GM12878 (cell line): Measurements from ENCODE around the gene NR3C1. TPM values are rescaled to one million over a fixed set of nuclear protein-coding genes. Genes with fewer than 3 reads are reported as not detected.
A peak's percentile ranks its signal among the peaks of the same experiment; 100 is the strongest.

ENCODE experiments used
- ATF7 ChIP-seq: fragments of 450-650 bp; IDR thresholded peaks from 2 replicates; pipeline ENCODE4 v1.6.1; 2016; ENCODE audit warnings: low read depth, mild to moderate bottlenecking
- BACH1 ChIP-seq: fragments of 450-650 bp; IDR thresholded peaks from 2 replicates; pipeline ENCODE4 v1.6.1; 2017; ENCODE audit warnings: mild to moderate bottlenecking, borderline replicate concordance
- BMI1 ChIP-seq: fragments of 450-650 bp; IDR thresholded peaks from 2 replicates; pipeline ENCODE4 v1.6.1; 2016; ENCODE audit warnings: mild to moderate bottlenecking, moderate library complexity, borderline replicate concordance
- CHD2 ChIP-seq: IDR thresholded peaks from 2 replicates; pipeline ENCODE4 v1.6.1; 2011; ENCODE audit warnings: low read depth, low read length, improper control_type of control experiment, borderline replicate concordance
- CUX1 ChIP-seq: IDR thresholded peaks from 2 replicates; pipeline ENCODE4 v1.6.1; 2012; ENCODE audit warnings: improper control_type of control experiment, low read depth, low read length; ENCODE audit not compliant: insufficient replicate concordance
- EGR1 ChIP-seq, 2 experiments: IDR thresholded peaks; 1 replicate in 1 of 2; 2 replicates in 1 of 2; pipeline ENCODE4 v1.6.1; 2011 to 2012; ENCODE audit warnings: low read depth in 2 of 2, low read length in 2 of 2, borderline replicate concordance in 1 of 2, mild to moderate bottlenecking in 1 of 2, moderate library complexity in 1 of 2
- HDGF ChIP-seq: fragments of 450-650 bp; IDR thresholded peaks from 2 replicates; pipeline ENCODE4 v1.6.1; 2016; ENCODE audit warnings: antibody characterized with exemption
- NFIC ChIP-seq: IDR thresholded peaks from 2 replicates; pipeline ENCODE4 v1.6.1; 2012; ENCODE audit warnings: low read depth, mild to moderate bottlenecking, inconsistent platforms, low read length, moderate library complexity
- PAX5 ChIP-seq: IDR thresholded peaks from 2 replicates; pipeline ENCODE4 v1.6.1; 2011; ENCODE audit warnings: low read depth, low read length, borderline replicate concordance
- PBX3 ChIP-seq: IDR thresholded peaks from 2 replicates; pipeline ENCODE4 v1.6.1; 2011; ENCODE audit warnings: mild to moderate bottlenecking, low read depth, low read length, moderate library complexity; ENCODE audit not compliant: insufficient replicate concordance
- SREBF1 ChIP-seq: IDR thresholded peaks from 2 replicates; pipeline ENCODE4 v1.6.1; 2012; ENCODE audit warnings: mild to moderate bottlenecking, low read length
- STAT3 ChIP-seq: IDR thresholded peaks from 2 replicates; pipeline ENCODE4 v1.6.1; 2011; ENCODE audit warnings: low read depth, low read length, improper control_type of control experiment
- TBL1XR1 ChIP-seq: IDR thresholded peaks from 2 replicates; pipeline ENCODE4 v1.6.1; 2012; ENCODE audit warnings: low read depth, low read length, improper control_type of control experiment
- WRNIP1 ChIP-seq: IDR thresholded peaks from 2 replicates; pipeline ENCODE4 v1.6.1; 2011; ENCODE audit warnings: low read depth, low read length, improper control_type of control experiment, borderline replicate concordance
- ZNF24 ChIP-seq: fragments of 450-650 bp; IDR thresholded peaks from 2 replicates; pipeline ENCODE4 v1.6.1; 2017; ENCODE audit warnings: antibody characterized with exemption, mild to moderate bottlenecking
- ZZZ3 ChIP-seq: IDR thresholded peaks from 2 replicates; pipeline ENCODE4 v1.6.1; 2011; ENCODE audit warnings: low read depth; ENCODE audit not compliant: control insufficient read depth, insufficient read length
- polyA plus RNA-seq, 11 experiments: library from polyadenylated mRNA; depleted of rRNA in 4 of 11; unstranded in 6 of 11; stranded (reverse) in 5 of 11; fragments of >200 nt; fragmentation: Nextera tagmentation in 4 of 11; fragmentation: Illumina TruSeq in 1 of 11; extraction: Ambion mirVana in 4 of 11; extraction: Trizol in 1 of 11; gene quantifications; 1 replicate in 1 of 11; 2 replicates in 10 of 11; pipeline versions ENCODE4 v1.2.1 to v1.2.3, GENCODE V29; 2011 to 2016; ENCODE audit warnings: inconsistent platforms in 2 of 11, missing spikeins in 2 of 11, low read depth in 1 of 11
- total RNA-seq, 4 experiments: library from RNA; depleted of rRNA in 3 of 4; stranded (reverse); fragments of >200 nt in 3 of 4; fragmentation: Illumina TruSeq in 1 of 4; extraction: Trizol in 1 of 4; gene quantifications; 2 replicates each; pipeline versions ENCODE4 v1.2.1 to v1.2.3, GENCODE V29; 2013 to 2021
- TF ChIP-seq, protein P1 (sequence below): fragments of 150-350 bp; IDR thresholded peaks from 2 replicates; pipeline ENCODE4 v1.6.1; 2016; ENCODE audit warnings: low read depth, low read length
- TF ChIP-seq, protein P2 (sequence below): fragments of 450-650 bp; IDR thresholded peaks from 2 replicates; pipeline ENCODE4 v1.6.1; 2014; ENCODE audit warnings: mild to moderate bottlenecking

Gene NR3C1
- total and polyA plus RNA-seq, 10 of the 15 experiments (the other 5 are each of a cell fraction or from before 2014, with no cell fraction given), result 49.7 to 141 (median 109) TPM

GRCh38 chr5:143434261-143435209 is 31.0 kb upstream of the NR3C1 start (continued):
- TF ChIP-seq CUX1, result no peak
- TF ChIP-seq STAT3, result no peak; the same call in 1 of the 2 replicates
- no peak for TF ChIP-seq CHD2
- no peak for TF ChIP-seq TBL1XR1
- TF ChIP-seq NFIC, result no peak
- no peak for TF ChIP-seq BMI1
- TF ChIP-seq HDGF, result no peak
- TF ChIP-seq ZNF24, result peak; percentile 47
- no peak for TF ChIP-seq BACH1
- TF ChIP-seq, protein P1, sequence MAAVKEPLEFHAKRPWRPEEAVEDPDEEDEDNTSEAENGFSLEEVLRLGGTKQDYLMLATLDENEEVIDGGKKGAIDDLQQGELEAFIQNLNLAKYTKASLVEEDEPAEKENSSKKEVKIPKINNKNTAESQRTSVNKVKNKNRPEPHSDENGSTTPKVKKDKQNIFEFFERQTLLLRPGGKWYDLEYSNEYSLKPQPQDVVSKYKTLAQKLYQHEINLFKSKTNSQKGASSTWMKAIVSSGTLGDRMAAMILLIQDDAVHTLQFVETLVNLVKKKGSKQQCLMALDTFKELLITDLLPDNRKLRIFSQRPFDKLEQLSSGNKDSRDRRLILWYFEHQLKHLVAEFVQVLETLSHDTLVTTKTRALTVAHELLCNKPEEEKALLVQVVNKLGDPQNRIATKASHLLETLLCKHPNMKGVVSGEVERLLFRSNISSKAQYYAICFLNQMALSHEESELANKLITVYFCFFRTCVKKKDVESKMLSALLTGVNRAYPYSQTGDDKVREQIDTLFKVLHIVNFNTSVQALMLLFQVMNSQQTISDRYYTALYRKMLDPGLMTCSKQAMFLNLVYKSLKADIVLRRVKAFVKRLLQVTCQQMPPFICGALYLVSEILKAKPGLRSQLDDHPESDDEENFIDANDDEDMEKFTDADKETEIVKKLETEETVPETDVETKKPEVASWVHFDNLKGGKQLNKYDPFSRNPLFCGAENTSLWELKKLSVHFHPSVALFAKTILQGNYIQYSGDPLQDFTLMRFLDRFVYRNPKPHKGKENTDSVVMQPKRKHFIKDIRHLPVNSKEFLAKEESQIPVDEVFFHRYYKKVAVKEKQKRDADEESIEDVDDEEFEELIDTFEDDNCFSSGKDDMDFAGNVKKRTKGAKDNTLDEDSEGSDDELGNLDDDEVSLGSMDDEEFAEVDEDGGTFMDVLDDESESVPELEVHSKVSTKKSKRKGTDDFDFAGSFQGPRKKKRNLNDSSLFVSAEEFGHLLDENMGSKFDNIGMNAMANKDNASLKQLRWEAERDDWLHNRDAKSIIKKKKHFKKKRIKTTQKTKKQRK, result no peak
- no peak for TF ChIP-seq PBX3
- no peak for TF ChIP-seq WRNIP1
- no peak for TF ChIP-seq EGR1 (IDR thresholded peaks at IDR 0.05; ENCODE audit: borderline replicate concordance in 1 of 2, low read depth in 2 of 2, low read length in 2 of 2)
- TF ChIP-seq, protein P2, sequence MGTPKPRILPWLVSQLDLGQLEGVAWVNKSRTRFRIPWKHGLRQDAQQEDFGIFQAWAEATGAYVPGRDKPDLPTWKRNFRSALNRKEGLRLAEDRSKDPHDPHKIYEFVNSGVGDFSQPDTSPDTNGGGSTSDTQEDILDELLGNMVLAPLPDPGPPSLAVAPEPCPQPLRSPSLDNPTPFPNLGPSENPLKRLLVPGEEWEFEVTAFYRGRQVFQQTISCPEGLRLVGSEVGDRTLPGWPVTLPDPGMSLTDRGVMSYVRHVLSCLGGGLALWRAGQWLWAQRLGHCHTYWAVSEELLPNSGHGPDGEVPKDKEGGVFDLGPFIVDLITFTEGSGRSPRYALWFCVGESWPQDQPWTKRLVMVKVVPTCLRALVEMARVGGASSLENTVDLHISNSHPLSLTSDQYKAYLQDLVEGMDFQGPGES, result no peak
- TF ChIP-seq ATF7, result no peak
- no peak for TF ChIP-seq SREBF1
- TF ChIP-seq ZZZ3, result no peak
- TF ChIP-seq PAX5, result no peak
